Renal cortical epithelial cell (primary cell): ENCODE measurements around the gene ERBB3. TPM values are rescaled to one million over a fixed set of nuclear protein-coding genes. Genes with fewer than 3 reads are reported as not detected.

ENCODE experiments used
- DNase-seq: peaks from one replicate; pipeline ENCODE4 v3.0.0-alpha.2; 2011; ENCODE audit warnings: low read depth
- total RNA-seq: library from RNA; depleted of rRNA; stranded (reverse); fragments of >200 nt; gene quantifications from 2 replicates; pipeline ENCODE4 v1.2.3, GENCODE V29; 2014

ERBB3 gene
- total RNA-seq, 1 donor from 2014 or later = 5.1 TPM

DNA sequence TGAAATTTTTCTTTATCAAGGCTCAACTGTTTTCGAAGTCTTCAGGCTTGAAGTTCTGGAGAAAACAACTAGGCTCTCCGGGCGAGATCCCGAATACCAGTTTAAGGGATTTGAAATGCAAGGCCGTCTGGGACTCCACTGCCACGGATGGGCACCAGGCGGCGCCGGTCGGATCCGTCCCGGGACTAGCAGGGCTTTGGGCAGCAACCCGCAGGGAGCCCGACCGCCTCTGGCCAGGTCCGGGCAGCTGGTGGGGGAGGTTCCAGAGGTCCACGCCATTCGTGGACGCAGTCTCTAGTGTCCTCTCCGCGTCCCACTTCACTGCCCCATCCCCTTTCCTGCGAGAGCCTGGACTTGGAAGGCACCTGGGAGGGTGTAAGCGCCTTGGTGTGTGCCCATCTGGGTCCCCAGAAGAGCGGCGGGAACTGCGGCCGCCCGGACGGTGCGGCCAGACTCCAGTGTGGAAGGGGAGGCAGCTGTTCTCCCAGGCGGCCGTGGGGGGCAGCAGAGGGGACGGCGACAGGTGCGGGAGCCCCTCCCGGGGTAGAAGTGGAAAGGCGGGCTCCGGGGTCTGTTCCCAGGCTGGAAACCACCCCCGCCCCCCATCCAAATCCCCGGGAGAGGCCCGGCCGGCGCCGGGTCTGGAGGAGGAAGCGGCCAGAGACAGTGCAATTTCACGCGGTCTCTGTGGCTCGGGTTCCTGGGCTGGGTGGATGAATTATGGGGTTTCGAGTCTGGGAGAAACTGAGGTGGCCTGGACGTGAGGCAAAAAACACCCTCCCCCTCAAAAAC, 838 bp upstream of the ERBB3 start:
- DNase-seq = peak; percentile 77

- peak; percentile 36 for DNase-seq
Measured at GRCh38 chr12:56080556-56081138, 682 bp downstream of the ERBB3 start.

DNA sequence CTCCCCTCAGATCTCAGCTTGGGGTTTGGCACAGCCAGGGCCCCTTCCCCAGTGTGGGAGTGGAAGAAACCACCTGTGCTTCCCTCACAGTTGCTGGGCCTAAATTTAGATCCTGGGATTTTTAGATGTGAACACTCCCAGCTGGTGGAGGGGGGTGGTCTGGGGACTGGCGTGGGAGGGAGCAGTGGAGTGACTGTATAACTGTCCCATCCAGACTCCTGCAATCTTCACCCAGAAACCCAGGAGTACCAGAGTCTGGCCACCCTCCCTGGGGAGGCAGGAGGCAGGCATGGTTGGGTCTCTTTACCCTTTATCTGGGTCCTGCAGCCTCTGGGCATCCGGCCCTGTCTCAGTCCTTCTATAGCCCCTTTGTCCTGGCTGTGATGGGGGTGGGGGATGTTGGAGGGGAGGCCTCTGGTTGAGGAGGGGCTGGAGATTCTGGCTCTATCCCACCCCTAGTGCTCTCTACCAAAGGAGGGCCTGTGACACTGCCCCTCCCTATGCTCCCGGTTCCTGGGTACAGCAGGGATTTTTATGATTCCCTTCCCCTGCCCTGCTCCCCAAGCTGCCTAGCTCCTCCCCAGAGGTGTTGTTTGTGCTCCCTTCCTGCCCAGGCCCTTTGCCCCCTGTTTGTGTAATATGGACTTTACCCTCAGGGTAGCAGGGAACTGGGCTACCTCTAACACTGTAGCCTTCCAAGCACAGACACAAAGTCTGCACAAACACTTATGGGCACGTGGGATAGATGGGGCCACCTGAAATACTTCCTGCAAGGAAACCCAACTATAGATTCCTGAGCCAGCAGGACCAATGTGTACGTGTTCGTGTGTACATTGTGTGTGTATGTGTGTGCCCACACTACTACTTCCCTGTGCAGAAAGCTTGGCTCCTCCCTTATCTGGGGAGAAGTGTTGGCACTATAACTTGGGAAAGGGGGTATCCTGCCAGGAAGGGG, 1.7 kb downstream of the ERBB3 start:
- peak; percentile 46 for DNase-seq

DNA sequence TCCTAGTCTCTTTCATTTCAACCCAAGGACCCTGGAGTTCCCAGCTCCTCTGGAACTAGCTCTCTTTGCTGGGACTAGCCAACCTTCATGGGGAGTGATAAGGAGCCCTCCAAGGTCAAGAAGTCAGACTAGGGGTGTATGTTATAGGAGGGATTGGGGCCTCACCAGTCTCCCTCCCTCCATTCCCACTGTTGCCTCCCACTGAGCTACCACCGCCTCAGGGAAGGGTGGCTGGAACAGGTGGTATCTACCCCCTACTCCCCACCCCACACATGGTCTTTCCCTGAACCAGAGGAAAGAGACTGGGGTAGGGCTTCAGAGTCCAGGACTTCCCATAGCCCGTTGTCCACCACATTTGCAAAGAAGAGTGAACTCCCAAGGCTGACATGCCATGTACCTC, 2.4 kb downstream of the ERBB3 start:
- DNase-seq = no peak

- no peak for DNase-seq
Measured at GRCh38 chr12:56082967-56083366, 3.0 kb downstream of the ERBB3 start.

DNA sequence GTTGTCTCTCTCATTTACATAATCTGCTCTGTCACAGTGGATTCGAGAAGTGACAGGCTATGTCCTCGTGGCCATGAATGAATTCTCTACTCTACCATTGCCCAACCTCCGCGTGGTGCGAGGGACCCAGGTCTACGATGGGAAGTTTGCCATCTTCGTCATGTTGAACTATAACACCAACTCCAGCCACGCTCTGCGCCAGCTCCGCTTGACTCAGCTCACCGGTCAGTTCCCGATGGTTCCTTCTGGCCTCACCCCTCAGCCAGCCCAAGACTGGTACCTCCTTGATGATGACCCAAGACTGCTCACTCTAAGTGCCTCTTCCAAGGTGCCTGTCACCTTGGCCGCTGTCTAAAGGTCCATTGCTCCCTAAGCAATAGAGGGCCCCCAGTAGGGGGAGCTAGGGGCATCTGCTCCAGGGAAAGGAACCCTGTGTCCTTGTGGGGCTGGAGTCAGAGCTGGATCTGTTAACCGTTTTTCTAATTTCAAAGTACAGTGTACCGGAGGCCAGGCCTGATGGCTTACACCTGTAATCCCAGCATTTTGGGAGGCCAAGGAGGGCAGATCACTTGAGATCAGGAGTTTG, 5.1 kb downstream of the ERBB3 start:
- DNase-seq = no peak

GRCh38 chr12:56086096-56086495, 6.1 kb downstream of the ERBB3 start:
- no peak for DNase-seq

- no peak for DNase-seq
Measured at GRCh38 chr12:56086608-56087007, 6.6 kb downstream of the ERBB3 start.

GRCh38 chr12:56087220-56087619, 7.3 kb downstream of the ERBB3 start:
- no peak for DNase-seq

GRCh38 chr12:56097738-56098137, 17.8 kb downstream of the ERBB3 start:
- DNase-seq = no peak

DNA sequence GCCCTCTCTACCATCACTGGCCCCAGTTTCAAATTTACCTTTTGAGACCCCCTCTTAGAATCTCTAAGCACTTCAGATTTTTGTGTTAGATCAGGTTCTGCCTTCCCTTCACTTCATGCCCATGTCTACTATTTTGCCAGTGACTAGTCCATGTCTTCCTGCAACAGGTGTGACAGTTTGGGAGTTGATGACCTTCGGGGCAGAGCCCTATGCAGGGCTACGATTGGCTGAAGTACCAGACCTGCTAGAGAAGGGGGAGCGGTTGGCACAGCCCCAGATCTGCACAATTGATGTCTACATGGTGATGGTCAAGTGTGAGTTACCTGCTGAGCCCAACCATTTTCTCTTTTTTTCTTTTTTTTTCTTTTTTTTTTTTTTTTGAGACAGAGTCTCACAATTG, 18.6 kb downstream of the ERBB3 start:
- DNase-seq = no peak

GRCh38 chr12:56099787-56100186, 19.8 kb downstream of the ERBB3 start:
- no peak for DNase-seq

DNA sequence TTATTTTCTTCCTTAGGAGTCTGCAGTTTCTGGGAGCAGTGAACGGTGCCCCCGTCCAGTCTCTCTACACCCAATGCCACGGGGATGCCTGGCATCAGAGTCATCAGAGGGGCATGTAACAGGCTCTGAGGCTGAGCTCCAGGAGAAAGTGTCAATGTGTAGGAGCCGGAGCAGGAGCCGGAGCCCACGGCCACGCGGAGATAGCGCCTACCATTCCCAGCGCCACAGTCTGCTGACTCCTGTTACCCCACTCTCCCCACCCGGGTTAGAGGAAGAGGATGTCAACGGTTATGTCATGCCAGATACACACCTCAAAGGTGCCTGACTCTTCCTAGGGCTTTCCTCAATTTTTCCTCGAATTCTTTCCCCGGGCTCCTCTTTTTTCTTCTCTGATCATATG, 21.1 kb downstream of the ERBB3 start:
- no peak for DNase-seq

GRCh38 chr12:56102683-56103065, 22.7 kb downstream of the ERBB3 start:
- DNase-seq = no peak

DNA sequence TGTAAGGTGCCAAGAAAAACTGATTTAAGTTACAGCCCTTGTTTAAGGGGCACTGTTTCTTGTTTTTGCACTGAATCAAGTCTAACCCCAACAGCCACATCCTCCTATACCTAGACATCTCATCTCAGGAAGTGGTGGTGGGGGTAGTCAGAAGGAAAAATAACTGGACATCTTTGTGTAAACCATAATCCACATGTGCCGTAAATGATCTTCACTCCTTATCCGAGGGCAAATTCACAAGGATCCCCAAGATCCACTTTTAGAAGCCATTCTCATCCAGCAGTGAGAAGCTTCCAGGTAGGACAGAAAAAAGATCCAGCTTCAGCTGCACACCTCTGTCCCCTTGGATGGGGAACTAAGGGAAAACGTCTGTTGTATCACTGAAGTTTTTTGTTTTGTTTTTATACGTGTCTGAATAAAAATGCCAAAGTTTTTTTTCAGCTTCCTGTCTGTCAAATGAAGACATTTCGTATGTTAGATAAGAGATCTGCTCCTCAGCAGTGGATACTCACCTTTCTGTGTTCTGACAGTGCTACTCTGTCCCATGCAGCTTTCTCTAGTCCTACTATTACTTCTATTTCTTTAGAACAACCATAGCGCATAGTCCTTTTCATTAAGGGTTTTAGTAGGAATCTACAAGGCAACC, 23.2 kb downstream of the ERBB3 start:
- DNase-seq = no peak

- peak; percentile 18 for DNase-seq
Measured at GRCh38 chr12:56103823-56104108, 23.8 kb downstream of the ERBB3 start.

- DNase-seq = peak; percentile 97
Measured at GRCh38 chr12:56104109-56104814, 24.3 kb downstream of the ERBB3 start, which contains the start of gene PA2G4. TSS of gene PA2G4 (plus strand) at chr12:56104559. CDS start at chr12:56104738, 179 bp downstream.

DNA sequence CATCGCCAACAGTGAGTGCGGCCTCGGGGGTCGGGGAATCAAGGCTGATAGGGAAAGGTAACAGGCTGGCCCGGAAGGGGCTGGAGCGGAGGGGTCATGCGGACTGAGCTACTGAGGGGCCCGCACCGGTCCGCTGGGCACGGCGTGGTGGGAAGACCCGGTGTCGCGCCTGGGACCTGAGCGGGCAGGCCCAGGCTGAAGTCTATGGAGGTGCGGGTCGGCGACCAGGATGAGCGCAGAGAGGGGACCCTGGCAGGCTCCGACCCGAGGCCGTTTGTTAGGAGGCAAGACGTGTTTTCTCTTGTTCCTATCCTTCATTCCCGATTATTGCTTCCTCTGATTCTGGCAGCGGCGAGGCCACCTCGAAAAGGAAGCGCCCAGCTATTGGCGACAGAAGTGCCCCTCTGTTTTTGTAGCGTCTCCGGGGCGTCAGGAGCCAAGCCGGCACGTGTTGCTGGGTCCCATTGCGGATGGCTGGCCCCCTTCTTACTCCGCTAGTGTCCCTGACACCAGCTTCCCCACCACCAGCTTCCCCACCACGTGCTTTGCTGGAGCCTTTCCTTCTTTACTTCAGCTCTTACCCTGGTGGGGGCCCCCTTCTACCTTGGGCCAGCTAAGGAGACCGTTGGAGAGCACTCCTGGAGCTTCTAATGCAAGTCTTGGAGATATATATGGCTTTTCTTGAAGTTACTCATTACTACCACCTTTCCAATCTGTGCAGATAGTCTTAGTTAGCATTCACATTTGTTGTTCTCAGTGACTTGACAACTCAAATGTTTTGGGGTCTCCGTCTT, 25.0 kb downstream of the ERBB3 start:
- DNase-seq = no peak

DNA sequence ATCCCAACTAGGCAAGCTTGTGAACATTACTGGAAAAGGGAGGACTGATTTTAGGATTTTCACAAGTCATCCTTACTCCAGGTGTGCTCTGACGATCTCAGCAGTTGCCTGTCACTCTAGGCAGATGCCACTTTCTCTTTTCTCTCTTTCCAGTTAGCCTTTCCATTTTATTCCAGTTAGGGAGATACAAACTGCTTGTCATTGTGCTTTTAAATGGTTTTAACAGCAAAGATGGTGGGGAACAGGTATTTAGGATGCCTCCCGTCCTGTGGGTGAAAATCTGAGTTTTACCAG, 25.6 kb downstream of the ERBB3 start:
- DNase-seq = no peak

- no peak for DNase-seq
Measured at GRCh38 chr12:56107242-56107641, 27.3 kb downstream of the ERBB3 start.
